ENCODE measurements around the gene MAGEA12.
"Not testable (repeated sequence)": the region's sequence is repeated elsewhere in the genome, so short reads cannot be mapped to it uniquely, and the experiment has no call there.

Gene MAGEA12

DNA sequence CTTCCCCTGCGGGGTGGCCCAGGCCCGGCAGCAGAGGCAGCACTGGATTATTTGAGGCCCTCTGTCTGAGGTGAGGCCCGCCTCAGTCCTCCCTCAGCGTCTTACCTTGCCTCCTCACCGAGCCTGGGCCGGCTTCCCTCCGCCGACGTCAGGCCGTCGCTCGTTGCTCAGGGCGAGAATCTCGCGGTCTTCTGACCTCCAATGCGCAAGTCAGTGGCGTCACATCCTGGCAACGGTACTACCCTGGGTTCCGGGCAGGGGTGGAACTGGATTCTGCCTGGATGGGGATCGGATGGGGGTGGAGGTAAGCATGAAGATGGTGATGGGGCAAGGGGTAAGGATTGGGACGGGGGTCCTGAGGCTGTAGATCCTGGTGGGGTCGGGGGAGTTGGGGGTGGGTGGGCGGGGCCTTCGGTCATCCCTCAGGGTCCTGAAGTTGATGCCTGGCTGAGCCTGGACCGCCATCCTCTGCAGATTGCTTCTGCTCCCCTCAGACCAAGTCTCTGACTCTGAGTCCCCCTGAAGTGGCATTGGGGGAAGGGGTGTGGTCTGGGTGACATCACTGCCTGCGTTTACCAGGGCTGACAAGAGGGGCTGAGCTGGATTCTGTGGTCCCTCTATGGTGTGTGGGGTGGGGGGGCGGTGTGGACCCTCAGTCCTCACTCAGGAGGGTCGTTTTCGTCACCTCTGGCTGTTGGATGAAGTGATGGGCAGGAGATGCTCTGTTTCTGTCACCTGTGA lies 36.2 kb downstream of the MAGEA12 start, which contains the start of gene MAGEA6:
TSS of gene MAGEA6 (minus strand) at position 141 of the 741 bp plus-strand sequence. CDS start 2,039 bp downstream, outside the sequence.
- DNase-seq: not testable (repeated sequence)

DNA sequence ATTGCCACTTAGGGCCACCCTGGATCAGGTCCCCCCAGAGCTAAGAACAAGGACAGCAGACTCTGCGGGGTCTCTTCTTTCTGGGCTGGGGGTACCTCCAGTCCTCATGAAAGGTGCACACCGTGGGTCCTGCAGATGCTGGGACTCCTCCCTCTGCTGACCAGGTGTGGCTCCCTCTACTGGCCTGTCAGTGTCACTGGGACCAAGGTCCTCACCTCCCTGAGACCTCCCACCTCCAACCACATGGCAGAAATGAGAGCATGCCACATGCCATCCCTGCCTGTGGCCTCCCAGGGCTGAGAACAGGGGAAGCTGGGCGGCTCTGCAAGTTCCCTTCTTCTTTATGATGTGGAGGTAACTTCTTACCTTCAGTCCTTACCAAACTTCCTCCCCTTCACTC lies 53.5 kb downstream of the MAGEA12 start:
- DNase-seq: not testable (repeated sequence)

All from islet precursor cell (in vitro differentiated cells).